NCI-H2081 treated with DMSO at 0.1 percent for 48 hours (cell line): ENCODE measurements around the gene HBQ1.
"Not testable (repeated sequence)": the region's sequence is repeated elsewhere in the genome, so short reads cannot be mapped to it uniquely, and the experiment has no call there.

Source experiments
- DNase-seq: peaks from one replicate; lab custom pipeline; 2025; lab: John Stamatoyannopoulos, UW

Gene HBQ1

GRCh38 chr16:176477-177382 is 3.5 kb upstream of the HBQ1 start, which contains the start of gene HBA1:
Gene HBA1, plus strand, starts transcription at chr16:176680. Its CDS starts 37 bp downstream, at chr16:176717.
- not testable (repeated sequence) for DNase-seq

- DNase-seq: no peak
Observed at GRCh38 chr16:177394-177822, 2.9 kb upstream of the HBQ1 start.

- no peak for DNase-seq
Observed at GRCh38 chr16:177981-178667, 2.1 kb upstream of the HBQ1 start.

- DNase-seq: no peak
Observed at GRCh38 chr16:178668-179015, 1.6 kb upstream of the HBQ1 start.

GRCh38 chr16:179211-180092 is 807 bp upstream of the HBQ1 start:
- no peak for DNase-seq

- DNase-seq: no peak
Observed at GRCh38 chr16:180681-181564, 664 bp downstream of the HBQ1 start.

- no peak for DNase-seq
Observed at GRCh38 chr16:181565-182021, 1.3 kb downstream of the HBQ1 start.

GRCh38 chr16:183005-183404 is 2.7 kb downstream of the HBQ1 start:
- no peak for DNase-seq

GRCh38 chr16:185213-185612 is 5.0 kb downstream of the HBQ1 start:
- no peak for DNase-seq

- no peak for DNase-seq
Observed at GRCh38 chr16:185691-186090, 5.4 kb downstream of the HBQ1 start.

- DNase-seq: no peak
Observed at GRCh38 chr16:187330-187729, 7.1 kb downstream of the HBQ1 start.

GRCh38 chr16:188674-189073 is 8.4 kb downstream of the HBQ1 start:
- DNase-seq: no peak

- no peak for DNase-seq
Observed at GRCh38 chr16:189604-190186, 9.4 kb downstream of the HBQ1 start.

- no peak for DNase-seq
Observed at GRCh38 chr16:191831-192230, 11.6 kb downstream of the HBQ1 start.

- DNase-seq: no peak
Observed at GRCh38 chr16:192686-193085, 12.4 kb downstream of the HBQ1 start.

GRCh38 chr16:193441-193840 is 13.2 kb downstream of the HBQ1 start:
- no peak for DNase-seq

- no peak for DNase-seq
Observed at GRCh38 chr16:194516-194915, 14.3 kb downstream of the HBQ1 start.

- no peak for DNase-seq
Observed at GRCh38 chr16:200388-200787, 20.1 kb downstream of the HBQ1 start.

- DNase-seq: no peak
Observed at GRCh38 chr16:203246-203645, 23.0 kb downstream of the HBQ1 start.

- DNase-seq: not testable (repeated sequence)
Observed at GRCh38 chr16:204046-204445, 23.8 kb downstream of the HBQ1 start.

- not testable (repeated sequence) for DNase-seq
Observed at GRCh38 chr16:209359-209758, 29.1 kb downstream of the HBQ1 start.
